Hepatocyte (in vitro differentiated cells): ENCODE data around the gene DPCD.

ENCODE experiments used
- EZH2 ChIP-seq: fragments of 200-600 bp; sonication (generic); IDR thresholded peaks from 2 replicates; pipeline ENCODE4 v1.6.1; 2016; ENCODE audit warnings: antibody characterized with exemption, mild to moderate bottlenecking, borderline replicate concordance
- EZH2phosphoT487 ChIP-seq: fragments of 200-600 bp; sonication (generic); IDR thresholded peaks from one replicate; pipeline ENCODE4 v1.6.1; 2018; ENCODE audit warnings: antibody characterized with exemption, mild to moderate bottlenecking, low read depth, moderate library complexity; ENCODE audit not compliant: unreplicated experiment, severe bottlenecking
- TF ChIP-seq, protein P1 (sequence below): fragments of 200-600 bp; sonication (generic); IDR thresholded peaks from 2 replicates; pipeline ENCODE4 v1.5.1; 2016; ENCODE audit warnings: antibody characterized with exemption, mild to moderate bottlenecking; ENCODE audit not compliant: poor library complexity

DNA sequence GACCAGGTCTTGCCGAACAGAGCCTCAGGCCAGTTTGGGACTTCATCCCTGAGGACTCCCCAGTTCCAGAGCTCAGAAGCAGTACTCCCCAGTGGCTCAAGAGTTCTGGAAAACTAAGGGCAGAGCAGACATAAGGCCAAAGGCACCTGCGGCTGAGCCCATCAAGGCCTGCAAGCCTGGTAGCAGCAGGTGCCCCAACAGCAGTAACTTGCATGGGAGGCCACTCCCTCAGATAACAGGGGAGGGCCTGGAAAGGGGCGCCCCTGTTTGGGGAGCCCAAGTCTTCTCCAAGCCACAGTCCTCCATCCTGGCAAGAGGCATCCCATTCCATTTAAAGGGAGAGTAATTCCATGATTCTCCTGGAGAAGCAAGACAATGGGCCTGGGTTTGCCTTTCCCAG lies 13.0 kb upstream of the DPCD start:
- TF ChIP-seq, protein P1, sequence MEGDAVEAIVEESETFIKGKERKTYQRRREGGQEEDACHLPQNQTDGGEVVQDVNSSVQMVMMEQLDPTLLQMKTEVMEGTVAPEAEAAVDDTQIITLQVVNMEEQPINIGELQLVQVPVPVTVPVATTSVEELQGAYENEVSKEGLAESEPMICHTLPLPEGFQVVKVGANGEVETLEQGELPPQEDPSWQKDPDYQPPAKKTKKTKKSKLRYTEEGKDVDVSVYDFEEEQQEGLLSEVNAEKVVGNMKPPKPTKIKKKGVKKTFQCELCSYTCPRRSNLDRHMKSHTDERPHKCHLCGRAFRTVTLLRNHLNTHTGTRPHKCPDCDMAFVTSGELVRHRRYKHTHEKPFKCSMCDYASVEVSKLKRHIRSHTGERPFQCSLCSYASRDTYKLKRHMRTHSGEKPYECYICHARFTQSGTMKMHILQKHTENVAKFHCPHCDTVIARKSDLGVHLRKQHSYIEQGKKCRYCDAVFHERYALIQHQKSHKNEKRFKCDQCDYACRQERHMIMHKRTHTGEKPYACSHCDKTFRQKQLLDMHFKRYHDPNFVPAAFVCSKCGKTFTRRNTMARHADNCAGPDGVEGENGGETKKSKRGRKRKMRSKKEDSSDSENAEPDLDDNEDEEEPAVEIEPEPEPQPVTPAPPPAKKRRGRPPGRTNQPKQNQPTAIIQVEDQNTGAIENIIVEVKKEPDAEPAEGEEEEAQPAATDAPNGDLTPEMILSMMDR, result no peak
- no peak for TF ChIP-seq EZH2phosphoT487
- no peak for TF ChIP-seq EZH2
